GM20431 (cell line): ENCODE measurements around the gene OR8B3.
"Not testable (repeated sequence)": the region's sequence is repeated elsewhere in the genome, so short reads cannot be mapped to it uniquely, and the experiment has no call there.

Experiments used
- in situ Hi-C: fragments of 300-500 bp; cut with MseI, MboI; formaldehyde crosslinking; loops from one replicate; pipeline ENCODE4 v1.15.0; 2020; ENCODE audit warnings: low sequenced_read_pairs; ENCODE audit not compliant: unreplicated experiment

Gene OR8B3

DNA sequence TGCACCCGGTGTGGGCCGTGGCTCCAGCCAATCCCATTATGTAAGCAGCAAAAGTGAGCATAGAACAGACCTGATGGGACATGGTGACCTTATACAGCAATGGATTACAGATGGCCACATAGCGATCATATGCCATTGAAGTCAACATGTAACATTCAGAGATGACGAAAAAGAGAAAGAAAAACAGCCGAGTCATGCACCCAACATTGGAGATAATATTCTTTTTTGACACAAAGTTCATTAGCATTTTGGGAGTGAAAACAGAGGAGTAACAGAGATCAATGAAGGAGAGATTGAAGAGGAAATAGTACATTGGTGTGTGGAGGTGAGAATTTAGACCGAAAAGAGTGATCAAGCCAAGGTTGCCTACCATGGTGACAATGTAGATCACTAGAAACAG lies 16.0 kb downstream of the OR8B3 start:
- in situ Hi-C loops, result not testable (repeated sequence)

DNA sequence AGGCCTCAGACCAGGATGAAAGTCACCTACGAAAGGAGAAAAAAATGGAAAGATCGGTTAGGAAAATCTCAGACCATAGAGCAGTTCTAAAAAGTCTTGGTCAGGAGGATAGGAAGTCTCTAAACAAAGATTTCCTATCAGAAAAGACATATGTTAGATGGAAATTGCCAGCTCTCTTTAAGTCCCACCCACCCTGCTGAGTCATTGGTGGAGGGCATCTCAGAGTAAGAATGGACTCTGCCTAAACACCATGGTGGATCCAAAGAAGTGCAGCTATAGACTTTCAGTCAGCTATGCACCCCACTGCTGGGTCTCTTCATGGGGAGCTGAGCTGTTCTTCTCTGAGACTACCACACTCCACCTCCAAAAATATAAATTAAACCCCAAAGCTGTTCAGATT lies 18.2 kb downstream of the OR8B3 start:
- in situ Hi-C loops, result no loop called here

DNA sequence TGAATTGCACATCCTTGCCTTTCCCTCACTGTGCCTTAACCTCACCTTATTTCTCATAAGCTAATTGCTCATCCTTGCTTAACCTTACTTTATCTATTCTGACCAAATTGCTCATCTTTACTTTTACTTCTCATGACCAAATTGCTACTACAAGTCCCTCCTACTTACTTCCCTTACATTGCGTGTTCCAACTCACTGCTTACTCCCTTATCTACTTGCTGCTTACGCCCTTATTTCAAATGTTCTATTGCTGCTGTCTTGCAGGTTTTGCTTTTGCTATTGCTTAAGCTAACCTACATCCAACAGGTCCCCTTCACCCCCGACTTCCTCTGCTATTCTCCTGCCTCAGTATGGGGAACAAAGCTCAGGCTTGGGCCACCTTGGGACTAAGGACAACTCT lies 22.5 kb downstream of the OR8B3 start:
- in situ Hi-C loops, result no loop called here

DNA sequence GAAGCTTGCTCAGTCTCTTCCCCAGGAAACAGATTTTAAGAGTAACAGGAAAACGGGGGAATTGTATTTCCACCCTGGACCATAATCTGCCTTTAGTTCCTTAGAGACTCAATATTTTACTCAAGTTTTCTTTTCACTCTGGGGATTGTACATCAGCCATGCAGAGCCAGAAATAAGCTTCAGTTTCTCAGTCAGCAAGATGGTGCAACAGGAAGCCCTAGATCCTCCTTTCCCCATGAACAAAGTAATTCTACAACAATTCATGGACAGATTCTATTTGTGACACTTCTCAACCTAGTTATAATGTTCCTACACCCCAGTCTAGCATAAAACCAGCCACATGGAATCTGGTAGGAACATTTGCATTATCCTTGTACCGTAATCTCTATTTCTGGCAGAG lies 39.3 kb downstream of the OR8B3 start:
- in situ Hi-C loops, result no loop called here

DNA sequence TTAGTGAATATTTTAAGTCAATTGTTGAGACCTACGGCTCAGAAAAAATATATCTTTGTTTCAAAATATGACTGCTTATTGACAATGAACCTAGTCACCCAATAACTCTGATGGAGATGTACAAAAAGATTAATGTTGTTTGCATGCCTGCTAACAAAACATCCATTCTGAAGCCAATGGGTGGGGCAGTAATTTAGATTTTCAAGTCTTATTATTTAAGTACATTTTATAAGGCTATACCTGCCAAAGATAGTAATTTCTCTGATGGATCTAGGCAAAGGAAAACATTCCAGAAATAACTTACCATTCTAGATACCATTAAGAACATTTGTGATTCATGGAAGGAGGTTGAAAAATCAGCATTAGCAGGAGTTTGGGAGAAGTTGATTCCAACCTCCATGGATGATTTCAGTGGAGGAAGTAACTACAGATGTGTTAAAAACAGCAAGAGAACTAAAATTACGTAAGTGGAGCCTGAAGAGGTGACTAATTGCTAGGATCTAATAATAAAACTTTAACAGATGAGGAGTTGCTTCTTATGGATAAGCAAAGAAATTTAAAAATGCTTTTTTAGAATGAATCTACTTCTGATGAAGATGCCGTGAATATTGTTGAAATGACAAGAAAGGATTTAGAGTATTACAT lies 52.4 kb downstream of the OR8B3 start:
- in situ Hi-C loops, result no loop called here
